ENCODE measurements around the gene COL5A1.
"Not testable (repeated sequence)": the region's sequence is repeated elsewhere in the genome, so short reads cannot be mapped to it uniquely, and the experiment has no call there.

Gene COL5A1

DNA sequence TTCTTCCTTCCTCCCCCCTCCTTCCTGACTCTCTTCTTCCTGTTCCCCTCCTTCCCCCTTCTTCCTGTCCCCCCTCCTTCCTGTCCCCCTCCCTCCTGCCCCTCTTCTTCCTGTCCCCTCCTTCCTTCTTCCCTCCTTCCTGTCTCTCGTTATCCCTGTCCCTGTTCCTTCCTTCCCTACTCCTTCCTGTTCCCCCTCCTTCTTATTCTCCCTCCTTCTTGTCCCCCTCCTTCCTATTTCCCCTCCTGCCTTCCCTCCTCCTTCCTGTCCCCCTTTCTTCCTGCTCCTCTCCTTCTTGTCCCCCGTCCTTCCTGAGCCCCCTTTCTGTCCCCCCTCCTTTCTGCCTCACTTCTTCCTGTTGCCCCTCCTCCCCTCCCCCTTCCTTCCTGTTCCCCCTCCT, 70.6 kb downstream of the COL5A1 start:
- DNase-seq = no peak

- DNase-seq = no peak
Observed at GRCh38 chr9:134712926-134713325, 71.3 kb downstream of the COL5A1 start.

- not testable (repeated sequence) for DNase-seq
Observed at GRCh38 chr9:134715536-134715935, 73.9 kb downstream of the COL5A1 start.

- no peak for DNase-seq
Observed at GRCh38 chr9:134716067-134716466, 74.5 kb downstream of the COL5A1 start.

GRCh38 chr9:134717056-134717455, 75.5 kb downstream of the COL5A1 start:
- DNase-seq = no peak

DNA sequence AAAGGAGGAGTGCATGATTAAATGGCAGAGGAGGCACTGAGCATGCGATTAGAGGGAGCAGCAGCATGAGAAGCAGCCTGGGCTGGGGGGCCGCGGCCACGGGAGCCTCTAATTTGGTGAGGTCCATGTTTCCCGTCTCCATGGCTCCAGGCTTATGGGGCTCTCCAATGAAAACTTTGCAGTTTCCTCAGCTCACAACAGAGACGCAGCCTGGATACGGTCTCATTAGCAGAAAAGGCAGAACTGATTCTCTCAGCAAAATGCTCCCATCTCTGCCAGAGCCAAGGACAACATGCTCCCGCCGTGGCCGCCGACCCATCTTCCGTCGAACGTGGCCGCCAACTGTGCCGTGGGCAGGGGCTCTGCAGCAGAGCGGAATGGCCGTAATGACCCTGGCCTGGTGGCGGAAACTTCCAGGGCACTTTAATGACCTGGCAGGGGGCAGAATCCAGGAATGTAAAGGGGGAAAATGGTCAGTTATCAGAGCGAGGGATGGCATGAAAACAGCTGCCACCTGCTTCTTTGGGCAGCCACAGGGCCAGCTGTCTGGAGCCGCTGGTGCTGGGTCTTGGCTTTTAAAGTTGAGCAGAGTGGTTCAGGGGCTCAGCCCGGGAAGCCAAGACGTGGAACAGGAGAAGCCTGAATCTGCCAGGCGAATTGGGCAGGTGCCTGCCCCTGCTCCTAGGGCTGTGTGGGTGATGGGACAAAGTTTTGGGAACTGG, 76.5 kb downstream of the COL5A1 start:
- no peak for DNase-seq

DNA sequence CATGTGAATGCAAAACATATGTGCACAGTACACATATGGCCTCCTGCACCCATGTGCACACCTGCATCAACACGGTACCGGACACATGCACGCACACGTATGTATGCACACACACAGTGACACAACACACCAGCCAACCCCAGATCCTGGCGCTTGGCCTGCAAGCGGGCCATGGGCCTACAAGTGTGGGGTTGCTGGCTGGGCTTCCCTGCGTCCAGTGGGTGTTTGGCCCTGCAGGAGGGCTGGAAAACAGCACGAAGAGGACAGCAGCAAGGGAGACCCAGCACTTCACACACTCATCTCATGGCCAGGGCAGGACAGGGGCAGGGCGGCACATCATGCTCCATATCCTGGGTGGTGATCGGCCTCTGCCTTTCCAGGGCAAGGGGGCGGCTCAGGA, 77.7 kb downstream of the COL5A1 start:
- no peak for DNase-seq

GRCh38 chr9:134720136-134720753, 78.6 kb downstream of the COL5A1 start:
- no peak for DNase-seq

DNA sequence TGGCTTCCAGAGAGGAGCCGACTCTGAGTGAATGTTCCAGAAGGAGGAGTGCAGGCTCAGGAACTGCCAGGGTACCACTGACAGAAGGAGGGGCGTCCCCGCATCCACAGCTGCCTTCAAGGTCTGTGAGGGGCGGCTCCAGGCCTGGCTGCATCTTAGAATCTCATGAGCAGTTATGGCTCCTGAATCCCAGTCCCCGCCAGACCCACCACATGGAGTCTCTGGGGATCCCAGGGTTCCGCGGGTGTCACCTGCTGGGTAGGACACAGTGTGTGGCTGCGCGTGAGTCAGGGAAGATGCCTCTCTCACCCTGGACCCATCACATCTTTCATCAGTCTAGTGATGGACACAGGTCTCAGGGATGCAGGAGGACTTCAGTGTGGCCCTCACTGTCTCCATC, 79.2 kb downstream of the COL5A1 start:
- DNase-seq = no peak

- DNase-seq = no peak
Observed at GRCh38 chr9:134721344-134721743, 79.7 kb downstream of the COL5A1 start.

DNA sequence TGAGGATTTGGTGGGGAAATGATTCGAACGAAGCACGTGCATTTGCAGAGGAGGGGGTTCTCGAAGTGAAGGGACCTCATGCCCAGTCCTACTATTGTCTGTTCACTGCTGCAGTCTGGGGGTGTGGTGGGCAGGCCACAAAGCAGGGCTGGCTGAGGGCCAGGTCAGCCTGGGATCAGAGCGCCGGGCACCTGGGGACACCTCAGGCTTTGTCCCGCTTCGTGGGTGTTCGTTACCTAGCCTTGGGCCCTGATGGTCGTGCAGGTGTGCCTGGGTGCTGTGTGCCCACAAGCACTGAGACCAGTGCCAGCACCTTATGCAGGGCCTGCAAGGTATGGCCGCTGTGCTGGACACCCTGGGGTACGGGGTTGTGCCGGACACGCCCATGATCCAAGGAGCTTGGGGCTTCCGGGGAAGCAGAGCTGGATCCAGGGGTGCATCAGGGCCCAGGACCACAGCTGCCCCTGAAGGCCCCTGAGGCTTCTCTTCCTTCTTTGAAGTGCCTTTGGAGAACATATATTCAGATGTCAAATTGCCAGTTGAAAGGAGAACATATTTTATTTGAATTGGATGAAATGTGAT, 80.6 kb downstream of the COL5A1 start:
- no peak for DNase-seq

DNA sequence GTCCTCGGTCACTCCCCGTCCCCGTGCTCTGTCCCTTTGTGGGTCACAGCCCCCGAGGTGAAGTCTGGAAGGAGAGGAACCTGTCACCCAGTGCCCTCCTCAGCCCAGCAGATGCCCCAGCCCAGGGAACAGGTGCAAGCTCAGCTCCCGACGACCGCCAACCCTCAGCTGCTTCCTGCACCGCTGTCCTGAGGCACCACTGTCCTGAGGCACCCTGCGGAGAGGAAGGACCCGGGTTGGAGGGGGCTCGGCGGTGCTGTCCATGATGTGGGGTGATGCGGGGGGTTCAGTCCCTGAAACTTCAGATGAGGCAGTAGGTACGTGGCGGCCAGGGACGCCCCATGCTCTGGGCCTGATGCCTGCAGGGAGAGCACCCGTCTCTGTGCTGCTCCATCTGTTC, 81.4 kb downstream of the COL5A1 start:
- no peak for DNase-seq

DNA sequence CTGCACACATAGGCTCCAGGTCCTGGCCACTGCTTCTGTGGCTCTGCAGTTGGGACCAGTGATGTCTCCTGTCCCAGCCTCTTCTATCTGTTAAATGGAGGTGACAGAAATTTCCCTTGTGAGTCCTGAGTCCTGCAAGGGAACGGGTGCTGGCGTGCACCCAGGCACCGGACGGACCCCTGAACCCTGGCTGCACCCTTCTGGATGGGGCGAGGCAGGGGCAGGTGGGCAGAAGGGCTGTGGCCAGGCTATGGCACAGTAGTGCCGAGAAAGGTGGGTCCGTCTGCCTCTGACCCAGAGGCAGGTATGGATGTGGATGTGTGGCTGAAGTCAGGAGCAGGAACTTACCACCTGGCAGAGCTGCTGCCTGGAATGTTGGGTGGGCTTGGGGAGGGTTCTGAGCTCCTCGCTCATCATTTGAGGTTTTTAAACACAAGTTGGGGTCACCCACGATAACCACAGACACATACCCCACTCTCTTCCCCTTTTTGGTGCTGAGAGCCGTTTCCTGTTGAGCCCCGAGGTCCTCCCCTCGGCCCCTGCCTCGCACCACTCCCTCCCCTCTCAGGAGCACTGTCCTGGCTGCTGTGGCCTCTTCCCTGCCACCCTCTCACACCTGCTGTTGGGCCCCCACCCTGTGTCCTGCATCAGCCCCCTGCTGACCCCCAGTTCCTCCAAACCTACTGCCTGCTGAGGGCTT, 82.0 kb downstream of the COL5A1 start:
- DNase-seq = no peak

DNA sequence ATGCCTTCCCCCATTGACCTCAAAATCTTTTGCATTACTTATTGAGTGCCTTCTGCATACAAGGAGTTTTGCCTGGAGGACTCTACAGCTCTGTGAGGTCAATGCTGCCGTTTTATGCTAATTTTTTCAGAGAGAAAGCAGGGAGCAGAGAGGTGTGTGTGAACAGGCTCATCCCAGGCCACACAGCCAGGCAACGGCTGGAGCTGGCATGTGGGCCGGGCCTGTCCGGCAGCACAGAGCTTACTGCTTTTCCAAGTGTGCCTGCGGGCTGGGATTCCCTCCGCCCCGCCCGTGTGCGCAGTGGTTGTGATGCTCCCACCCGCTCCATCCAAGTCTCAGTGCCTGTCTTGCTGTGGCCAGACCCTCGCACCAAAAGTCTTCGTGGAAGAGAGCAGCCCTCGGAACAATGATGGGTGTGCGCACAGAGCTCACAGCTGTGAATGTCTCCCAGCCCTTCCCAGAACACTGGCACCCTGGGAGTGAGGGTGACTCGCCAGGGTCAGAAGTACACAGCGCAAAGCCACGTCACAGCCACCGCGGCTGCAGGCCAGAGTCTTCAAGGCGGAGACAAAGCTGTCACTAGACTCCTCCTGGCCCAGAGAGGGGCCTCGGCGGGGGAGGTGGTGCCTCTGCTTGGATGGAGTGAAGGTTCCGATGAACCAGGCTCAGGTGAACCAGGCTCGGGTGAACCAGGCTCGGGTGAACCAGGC, 82.8 kb downstream of the COL5A1 start:
- no peak for DNase-seq

DNA sequence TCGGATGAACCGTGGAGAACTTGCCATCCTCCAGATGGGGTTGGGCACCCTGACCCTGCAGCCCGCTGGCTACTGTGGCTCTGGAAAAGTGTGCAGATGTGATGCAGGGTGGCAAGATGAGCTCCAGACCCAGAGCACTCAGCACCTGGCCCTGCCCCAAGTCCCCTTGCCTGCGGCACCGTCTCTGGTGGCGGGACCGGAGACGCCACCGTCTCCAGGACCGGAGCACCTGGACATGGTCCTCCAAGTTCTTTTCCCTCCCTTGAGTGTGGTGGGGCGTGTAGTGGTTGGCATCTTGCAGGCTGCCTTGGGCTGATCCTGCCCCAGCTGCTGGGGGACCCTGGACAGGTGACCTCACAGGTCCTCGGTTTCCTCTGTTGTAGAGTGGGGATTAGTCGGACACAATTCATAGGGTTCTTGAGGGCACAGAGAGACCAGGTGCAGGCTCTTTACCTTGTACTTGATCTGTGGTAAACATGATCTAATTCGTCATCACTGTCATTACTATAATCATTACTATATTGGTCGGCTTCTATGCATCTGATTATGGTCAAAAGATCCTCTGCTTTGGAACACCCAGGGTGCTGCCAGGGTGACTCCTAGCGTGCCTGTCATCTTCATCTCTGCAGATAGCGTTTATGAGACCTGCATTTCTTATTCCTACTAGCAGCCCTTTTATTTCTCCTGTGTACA, 83.5 kb downstream of the COL5A1 start:
- no peak for DNase-seq

DNA sequence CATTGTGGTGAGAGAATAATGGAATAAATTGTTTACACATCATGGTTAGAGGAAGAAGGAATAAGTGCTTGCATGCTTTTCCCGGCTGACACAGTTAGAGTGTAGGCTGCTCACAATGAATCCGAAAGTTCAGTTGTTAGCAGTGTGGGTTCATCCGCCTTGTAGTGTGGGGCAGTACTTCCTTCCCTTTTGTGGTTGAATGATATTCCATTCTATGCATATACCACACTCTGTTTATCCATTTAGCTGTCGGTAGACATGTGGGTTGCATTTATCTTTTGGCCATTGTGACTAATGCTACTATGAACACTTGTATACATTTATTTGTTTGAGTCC, 84.0 kb downstream of the COL5A1 start:
- DNase-seq = no peak

DNA sequence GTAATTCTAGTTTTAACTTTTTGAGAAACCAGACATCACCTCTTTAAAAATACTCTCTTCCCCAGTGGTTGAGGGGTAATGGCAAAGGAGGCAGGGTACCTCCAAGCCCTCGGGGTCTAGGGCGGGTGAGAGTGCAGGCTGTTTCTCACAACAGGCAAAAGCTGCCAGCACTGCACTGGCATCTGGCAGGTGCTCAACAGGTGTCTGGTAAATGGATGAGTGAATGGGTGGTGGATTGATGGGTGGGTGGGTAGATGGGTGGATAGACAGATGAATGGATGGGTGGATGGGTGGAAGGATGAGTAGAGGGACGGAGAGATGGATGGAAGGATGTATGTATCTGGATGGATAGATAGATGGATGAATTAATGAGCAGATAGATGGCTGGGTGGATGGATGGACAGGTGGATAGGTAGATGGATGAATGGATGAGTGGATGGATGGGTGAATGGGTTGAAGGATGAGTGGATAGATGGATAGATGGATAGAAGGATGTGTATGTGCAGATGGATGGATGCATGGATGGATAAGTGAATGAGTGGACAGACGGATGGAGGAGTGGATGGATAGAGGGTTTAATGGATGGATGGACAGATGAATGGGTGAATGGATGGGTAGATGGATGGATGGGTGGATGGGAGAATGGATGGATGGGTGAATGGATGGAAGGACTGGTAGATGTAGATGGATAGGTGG, 84.6 kb downstream of the COL5A1 start:
- DNase-seq = no peak

DNA sequence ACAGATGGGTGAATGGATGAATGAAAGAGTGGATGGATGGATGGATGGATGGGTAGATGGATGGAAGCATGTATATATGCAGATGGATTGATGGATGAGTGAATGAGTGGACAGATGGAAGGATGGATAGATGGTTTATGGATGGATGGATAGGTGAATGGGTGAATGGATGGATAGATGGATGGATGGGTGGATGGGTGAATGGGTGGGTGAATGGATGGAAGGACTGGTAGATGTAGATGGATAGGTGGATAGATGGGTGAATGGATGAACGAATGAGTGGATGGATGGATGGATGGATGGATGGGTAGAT, 85.1 kb downstream of the COL5A1 start:
- DNase-seq = no peak

DNA sequence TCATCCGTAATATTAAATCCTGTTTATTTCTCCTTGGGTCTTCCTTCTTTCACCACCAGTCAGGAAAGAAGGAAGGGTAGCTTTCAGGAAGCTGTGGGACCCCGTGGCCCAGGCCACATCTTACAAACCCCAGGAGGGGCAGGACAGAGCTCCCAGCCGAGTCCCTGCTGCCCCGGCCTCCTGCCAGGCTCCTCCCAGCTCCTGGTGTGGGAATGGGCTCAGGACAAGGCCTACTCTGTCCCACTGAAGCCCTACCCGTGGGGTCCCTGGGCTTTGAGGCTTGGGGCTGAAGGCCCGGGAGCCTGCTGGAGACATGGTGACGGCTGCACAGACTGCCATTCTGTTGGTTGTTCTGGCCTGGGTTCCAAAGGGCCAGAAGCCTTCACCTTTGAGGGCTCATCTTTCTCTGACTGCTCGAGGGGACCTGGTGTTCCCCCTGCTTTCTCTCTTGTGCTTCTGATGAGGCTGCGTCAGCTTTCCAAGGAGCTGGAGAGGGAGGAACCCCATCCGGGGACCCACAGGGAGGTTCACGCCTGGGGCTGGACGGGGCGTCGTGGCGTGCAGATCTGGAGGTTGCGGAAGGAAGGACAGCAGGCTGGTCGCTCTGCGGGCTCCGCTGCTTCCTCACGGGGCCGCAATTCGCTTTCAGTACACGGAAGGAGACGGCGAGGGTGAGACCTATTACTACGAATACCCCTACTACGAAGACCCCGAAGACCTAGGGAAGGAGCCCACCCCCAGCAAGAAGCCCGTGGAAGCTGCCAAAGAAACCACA, 86.6 kb downstream of the COL5A1 start:
- no peak for DNase-seq

DNA sequence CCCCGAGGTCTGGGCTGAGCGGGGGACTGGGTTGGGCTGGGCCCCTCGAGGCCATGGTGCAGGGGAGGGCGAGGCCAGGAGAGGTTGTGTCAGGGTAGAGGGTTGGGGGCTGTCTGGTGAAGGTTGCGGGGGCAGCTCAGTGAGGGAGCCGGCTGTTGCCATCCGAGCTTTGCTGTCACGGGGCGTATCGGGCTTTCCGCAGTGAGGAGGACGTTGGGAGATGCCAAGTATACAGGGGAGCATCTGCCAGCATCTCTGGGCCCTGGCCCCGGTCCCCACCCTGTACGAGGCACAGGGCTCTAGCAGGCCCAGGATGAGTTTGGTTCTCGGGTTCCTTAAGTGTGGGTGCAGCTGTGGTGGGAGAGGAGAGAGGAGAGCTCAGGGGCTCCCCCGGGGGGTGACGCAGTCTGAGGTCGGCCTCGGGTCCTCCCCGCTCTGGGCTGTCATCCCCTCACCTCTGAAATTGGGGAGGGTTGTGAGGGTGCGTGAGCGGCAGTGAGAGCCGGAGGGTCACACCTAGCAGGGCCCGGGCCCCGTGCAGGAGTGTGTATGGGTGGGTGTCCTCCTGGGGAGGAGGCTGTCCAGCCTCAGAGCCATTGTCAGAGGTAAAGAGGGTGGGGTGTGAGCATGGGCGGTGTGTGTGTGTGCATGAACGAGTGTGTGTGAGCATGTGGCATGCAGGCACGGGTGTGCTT, 87.3 kb downstream of the COL5A1 start:
- DNase-seq = no peak

Measured in activated CD4-positive, alpha-beta T cell treated with anti-CD3 and anti-CD28 coated beads for 1 hour (primary cell).